PC-9 (cell line): ENCODE results near the gene BRD4. TPM values are rescaled to one million over a fixed set of nuclear protein-coding genes. Genes with fewer than 3 reads are reported as not detected.

Experiments
- BruUV-seq: library from RNA; stranded (reverse); fragments of 400-500 nt; replicated peaks from 2 replicates; lab custom pipeline; 2021; lab: Mats Ljungman, UMichigan
- CTCF ChIA-PET: fragments of 300-600 bp; sonication (Branson Sonifier 250); formaldehyde crosslinking; loops from one replicate; lab custom pipeline; 2022; ENCODE audit warnings: antibody characterized with exemption; lab: Charles Lee
- POLR2A ChIA-PET: fragments of 300-600 bp; sonication (Branson Sonifier 250); formaldehyde crosslinking; loops from one replicate; lab custom pipeline; 2022; ENCODE audit warnings: antibody characterized with exemption; ENCODE audit not compliant: unreplicated experiment; lab: Charles Lee
- DNase-seq, 2 experiments: peaks; one replicate each; pipeline versions ENCODE4 v3.0.0 to v3.0.0-alpha.2; 2015 to 2022; ENCODE audit warnings: mixed read lengths in 1 of 2
- H2AFZ ChIP-seq: fragments of 200-600 bp; sonication (generic); 2 replicates; pipeline ENCODE4 v1.8.1; 2017; ENCODE audit warnings: antibody characterized with exemption
- H3F3A ChIP-seq: fragments of 200-600 bp; sonication (generic); 2 replicates; pipeline ENCODE4 v1.8.1; 2017; ENCODE audit warnings: antibody characterized with exemption, mild to moderate bottlenecking, low read depth; ENCODE audit not compliant: insufficient read depth
- H3K27ac ChIP-seq: fragments of 200-600 bp; sonication (generic); 2 replicates; pipeline ENCODE4 v1.6.1; 2016; ENCODE audit warnings: mixed run types
- H3K27me3 ChIP-seq: fragments of 200-600 bp; sonication (generic); 2 replicates; pipeline ENCODE4 v1.6.1; 2016; ENCODE audit warnings: low read depth, mixed run types; ENCODE audit not compliant: insufficient read depth
- H3K36me3 ChIP-seq: fragments of 200-600 bp; sonication (generic); 2 replicates; pipeline ENCODE4 v1.6.1; 2016; ENCODE audit warnings: low read depth, mixed run types
- H3K4me1 ChIP-seq: fragments of 200-600 bp; sonication (generic); replicated peaks from 2 replicates; pipeline ENCODE4 v1.6.1; 2016; ENCODE audit warnings: mixed run types; ENCODE audit not compliant: insufficient read depth
- H3K4me2 ChIP-seq: fragments of 200-600 bp; sonication (generic); 2 replicates; pipeline ENCODE4 v1.6.1; 2017; ENCODE audit warnings: mixed run types
- H3K4me3 ChIP-seq: fragments of 200-600 bp; sonication (generic); 2 replicates; pipeline ENCODE4 v1.6.1; 2016; ENCODE audit warnings: mixed run types
- H3K79me2 ChIP-seq: fragments of 200-600 bp; sonication (generic); 2 replicates; pipeline ENCODE4 v1.6.1; 2017; ENCODE audit warnings: low read depth, mixed run types
- H3K9me2 ChIP-seq: fragments of 200-600 bp; sonication (generic); 2 replicates; pipeline ENCODE4 v1.8.1; 2017; ENCODE audit warnings: mild to moderate bottlenecking; ENCODE audit not compliant: insufficient read depth
- H3K9me3 ChIP-seq: fragments of 200-600 bp; sonication (generic); 2 replicates; pipeline ENCODE4 v1.8.1; 2016; ENCODE audit warnings: low read depth; ENCODE audit not compliant: insufficient read depth
- H4K20me1 ChIP-seq: fragments of 200-600 bp; sonication (generic); 2 replicates; pipeline ENCODE4 v1.8.1; 2017; ENCODE audit not compliant: insufficient read depth
- CTCF ChIP-seq: fragments of 200-600 bp; sonication (generic); conservative IDR thresholded peaks from 2 replicates; pipeline ENCODE4 v1.6.1; 2017; ENCODE audit warnings: mixed run types, antibody characterized with exemption, mild to moderate bottlenecking, moderate library complexity
- EZH2 ChIP-seq: fragments of 200-600 bp; sonication (generic); IDR thresholded peaks from 2 replicates; pipeline ENCODE4 v1.8.0; 2017; ENCODE audit warnings: antibody characterized with exemption, low read depth
- intact Hi-C: fragments of 100-400 bp; cut with micrococcal nuclease; formaldehyde crosslinking; loops from one replicate; pipeline ENCODE4 v1.10.0; 2022; ENCODE audit not compliant: unreplicated experiment
- total RNA-seq: library from RNA; stranded (reverse); gene quantifications from 2 replicates; pipeline ENCODE4 v1.2.3, GENCODE V29; 2021

BRD4 gene
- total RNA-seq, 1 experiment from 2014 or later: 138 TPM

- CTCF ChIA-PET: no interaction called here
- Histone ChIP-seq H3K9me2 (no peaks in the 10 kb centered on the region), H2AFZ (no peak overlapping the region), H3K4me3 (no peak overlapping the region), H3K36me3 (peaks cover 37% of the 10 kb centered on the region; the same call in 1 of the 2 replicates), H3F3A (no peaks in the 10 kb centered on the region; the same call in 1 of the 2 replicates), H3K79me2 (peaks cover 56% of the 10 kb centered on the region), H3K27me3 (no peaks in the 10 kb centered on the region), H3K27ac (no peak overlapping the region), H3K4me2 (no peak overlapping the region), H4K20me1 (peaks cover 57% of the 10 kb centered on the region), H3K4me1 (peaks cover 7% of the 10 kb centered on the region), H3K9me3 (no peaks in the 10 kb centered on the region)
- DNase-seq: no peak
- POLR2A ChIA-PET: no interaction called here
- no TSS peak for BruUV-seq
- intact Hi-C loops: no loop called here
- TF ChIP-seq CTCF (no peak), EZH2 (no peak)
Measured at GRCh38 chr19:15371786-15372380, 39.5 kb upstream of the BRD4 start.

- no peak for DNase-seq
- CTCF ChIA-PET: no interaction called here
- Histone ChIP-seq H3K4me2 (no peak overlapping the region), H3K27ac (no peak overlapping the region), H3K36me3 (peaks cover 37% of the 10 kb centered on the region; the same call in 1 of the 2 replicates), H3K4me3 (no peak overlapping the region), H2AFZ (no peak overlapping the region), H4K20me1 (peaks cover 49% of the 10 kb centered on the region), H3K9me3 (no peaks in the 10 kb centered on the region), H3K4me1 (no peaks in the 10 kb centered on the region), H3K27me3 (no peaks in the 10 kb centered on the region), H3F3A (no peaks in the 10 kb centered on the region; the same call in 1 of the 2 replicates), H3K9me2 (no peaks in the 10 kb centered on the region), H3K79me2 (peaks cover 49% of the 10 kb centered on the region)
- TF ChIP-seq EZH2: no peak
- TF ChIP-seq CTCF: no peak
- no TSS peak for BruUV-seq
- POLR2A ChIA-PET: no interaction called here
- intact Hi-C loops: no loop called here
Measured at GRCh38 chr19:15371119-15371518, 38.8 kb upstream of the BRD4 start.

- Histone ChIP-seq H2AFZ (no peak overlapping the region), H3K4me2 (no peak overlapping the region), H3K4me1 (no peaks in the 10 kb centered on the region), H3K4me3 (no peak overlapping the region), H3K36me3 (peaks cover 37% of the 10 kb centered on the region; the same call in 1 of the 2 replicates), H4K20me1 (peaks cover 45% of the 10 kb centered on the region), H3K27ac (no peak overlapping the region), H3K9me2 (no peaks in the 10 kb centered on the region), H3K27me3 (no peaks in the 10 kb centered on the region), H3F3A (no peaks in the 10 kb centered on the region; the same call in 1 of the 2 replicates), H3K79me2 (peaks cover 33% of the 10 kb centered on the region), H3K9me3 (no peaks in the 10 kb centered on the region)
- intact Hi-C loops: no loop called here
- TF ChIP-seq CTCF (no peak), EZH2 (no peak)
- no peak for DNase-seq
- no TSS peak for BruUV-seq
- ChIA-PET POLR2A (no interaction called here), CTCF (no interaction called here)
Measured at GRCh38 chr19:15369594-15369891, 37.2 kb upstream of the BRD4 start.
